ENCODE results near the gene KHDC4.
"Not testable (repeated sequence)": the region's sequence is repeated elsewhere in the genome, so short reads cannot be mapped to it uniquely, and the experiment has no call there.

The KHDC4 gene

DNA sequence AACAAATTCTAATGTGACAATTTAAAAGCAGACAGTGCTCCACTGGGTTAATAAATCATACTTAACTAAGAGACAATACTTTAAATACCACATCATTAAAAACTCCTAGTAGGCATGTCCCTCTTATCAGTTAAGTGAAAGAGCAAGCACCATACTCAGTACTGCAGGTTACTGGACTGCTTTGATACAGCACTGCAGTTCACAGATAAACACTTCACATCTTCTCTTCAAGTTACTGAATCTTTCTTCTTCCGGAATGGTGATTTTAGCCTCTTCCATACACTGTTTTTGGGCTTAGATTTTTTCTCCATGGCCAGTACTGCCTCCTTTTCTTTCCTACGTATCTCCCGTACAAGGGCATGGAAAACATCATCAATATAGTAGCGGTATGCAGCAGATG is 34.1 kb downstream of the KHDC4 start:
- DNase-seq, result no peak

DNA sequence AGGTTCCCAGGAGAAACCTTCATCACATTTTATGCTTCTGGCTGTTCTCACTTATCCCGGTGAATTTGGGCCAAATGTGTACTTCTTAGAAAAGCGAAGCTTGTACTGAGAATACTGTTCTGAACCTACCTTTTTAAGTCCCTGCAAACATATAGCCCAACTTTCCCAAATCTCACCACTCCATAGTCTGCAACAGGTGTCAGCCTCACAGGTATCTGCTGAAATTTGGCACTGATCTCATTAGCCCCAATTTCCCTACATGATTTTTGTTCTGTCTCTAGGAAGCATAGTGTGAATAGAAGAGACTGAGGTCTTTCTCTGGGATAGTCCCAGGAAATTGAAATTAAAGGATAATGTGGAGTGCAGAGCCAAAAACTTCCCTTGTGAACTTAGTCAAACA is 34.5 kb downstream of the KHDC4 start:
- DNase-seq, result no peak

DNA sequence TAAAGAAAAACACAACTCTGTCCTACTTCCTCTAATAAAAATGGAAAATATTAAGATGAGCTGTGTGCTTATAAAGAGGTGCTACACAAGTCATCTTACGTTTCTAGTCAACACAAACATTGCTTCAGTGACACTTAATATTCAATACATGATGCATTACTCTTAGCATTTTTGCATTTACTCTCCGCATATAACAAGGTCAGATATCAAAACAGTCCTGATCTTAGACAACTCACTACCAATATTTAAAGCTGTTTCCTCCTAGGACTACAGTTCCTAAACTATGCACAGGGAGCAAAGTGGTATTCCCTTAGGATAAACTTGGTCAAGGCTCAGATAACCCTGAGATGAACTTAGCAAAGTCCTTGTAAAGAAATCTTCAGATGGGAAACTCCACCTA is 35.3 kb downstream of the KHDC4 start:
- no peak for DNase-seq

DNA sequence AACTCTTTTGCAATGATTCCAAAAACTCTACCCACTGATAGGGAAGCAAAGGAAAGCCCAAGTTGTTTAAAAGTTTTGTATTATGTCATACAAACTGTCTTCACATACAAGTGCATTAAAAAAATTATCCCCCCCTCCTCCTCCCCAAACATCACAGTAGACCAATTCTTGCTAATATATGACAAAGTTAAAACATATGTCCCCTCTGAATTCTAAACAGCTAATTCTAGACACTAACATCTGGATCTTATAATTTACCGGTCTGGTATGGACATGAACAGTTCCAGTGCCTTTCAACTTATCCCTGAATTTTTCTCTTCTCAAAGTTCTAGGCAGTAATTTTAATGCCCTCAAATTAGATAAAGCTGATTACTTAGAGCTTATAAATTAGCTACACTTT is 36.5 kb downstream of the KHDC4 start:
- no peak for DNase-seq

- not testable (repeated sequence) for DNase-seq
These were observed 37.7 kb downstream of the KHDC4 start for GRCh38 chr1:155896476-155896875.

DNA sequence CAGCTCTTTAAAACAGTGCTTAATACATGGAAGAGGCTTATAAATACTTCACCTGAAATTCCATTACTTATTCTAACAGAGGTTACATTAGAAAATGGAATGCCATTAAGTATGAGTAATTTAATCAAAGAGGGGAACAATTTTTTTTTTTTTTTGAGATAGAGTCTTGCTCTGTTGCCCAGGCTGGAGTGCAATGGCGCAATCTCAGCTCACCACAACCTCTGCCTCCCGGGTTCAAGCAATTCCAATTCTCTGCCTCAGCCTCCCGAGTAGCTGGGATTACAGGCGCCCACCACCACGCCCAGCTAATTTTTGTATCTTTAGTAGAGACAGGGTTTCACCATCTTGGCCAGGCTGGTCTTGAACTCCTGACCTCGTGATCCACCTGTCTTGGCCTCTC is 38.6 kb downstream of the KHDC4 start:
- not testable (repeated sequence) for DNase-seq

- peak in 2 of 5 experiments; percentile 5 to 70 for DNase-seq
These were observed 40.6 kb downstream of the KHDC4 start for GRCh38 chr1:155893389-155894142.

DNA sequence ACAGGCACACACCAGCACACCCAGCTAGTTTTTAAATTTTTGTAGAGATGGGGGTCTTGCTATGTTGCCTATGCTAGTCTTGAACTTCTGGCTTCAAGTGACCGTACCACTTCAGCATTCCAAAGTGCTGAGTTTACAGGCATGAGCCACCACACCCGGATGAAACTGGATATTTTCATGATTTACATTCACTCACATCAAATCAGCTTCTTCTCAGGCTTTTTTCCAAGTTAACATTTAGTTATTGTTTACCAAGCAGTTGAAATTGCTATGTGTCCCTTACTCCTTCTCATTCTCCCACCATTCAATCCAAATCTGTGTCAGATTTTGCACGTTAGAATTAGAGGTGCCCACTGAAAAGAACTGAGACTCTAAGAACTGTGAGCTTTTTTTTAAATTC is 41.4 kb downstream of the KHDC4 start:
- DNase-seq, result no peak

DNA sequence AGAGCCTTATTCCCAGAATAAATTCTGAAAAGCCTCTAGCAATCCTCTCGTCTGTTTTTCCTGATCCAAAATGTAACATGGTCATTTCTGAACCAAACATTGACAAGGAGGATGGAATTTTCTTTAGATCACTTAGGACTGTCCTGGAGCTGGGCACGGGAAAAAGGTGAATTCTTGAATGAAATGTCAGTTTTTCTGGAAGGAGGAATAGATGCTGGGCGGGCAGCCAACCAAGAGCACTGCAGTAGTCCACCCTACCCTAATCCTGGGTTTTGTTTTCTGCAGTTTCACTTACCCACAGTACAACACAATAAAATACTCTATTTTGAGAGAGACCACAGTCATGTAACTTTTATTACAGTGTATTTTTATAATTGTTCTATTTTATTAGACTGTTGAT is 44.0 kb downstream of the KHDC4 start:
- no peak for DNase-seq

DNA sequence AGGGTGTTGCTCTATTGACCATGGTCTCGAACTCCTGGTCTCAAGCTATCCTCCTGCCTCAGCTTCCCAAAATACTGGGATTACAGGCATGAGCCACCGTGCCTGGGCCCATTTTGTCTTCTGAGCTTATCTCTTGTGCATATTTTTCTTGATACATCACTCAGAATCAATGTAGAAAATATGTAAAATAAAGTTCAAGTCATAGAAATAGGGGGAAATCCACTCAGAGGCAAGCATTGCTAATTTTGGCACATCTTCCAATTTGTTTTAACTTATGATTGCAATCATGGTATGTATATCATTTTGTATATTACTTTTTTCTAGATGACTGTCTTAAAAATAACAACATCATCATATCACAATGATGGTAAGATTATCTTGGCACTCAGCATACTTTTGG is 44.6 kb downstream of the KHDC4 start:
- DNase-seq, result no peak

DNA sequence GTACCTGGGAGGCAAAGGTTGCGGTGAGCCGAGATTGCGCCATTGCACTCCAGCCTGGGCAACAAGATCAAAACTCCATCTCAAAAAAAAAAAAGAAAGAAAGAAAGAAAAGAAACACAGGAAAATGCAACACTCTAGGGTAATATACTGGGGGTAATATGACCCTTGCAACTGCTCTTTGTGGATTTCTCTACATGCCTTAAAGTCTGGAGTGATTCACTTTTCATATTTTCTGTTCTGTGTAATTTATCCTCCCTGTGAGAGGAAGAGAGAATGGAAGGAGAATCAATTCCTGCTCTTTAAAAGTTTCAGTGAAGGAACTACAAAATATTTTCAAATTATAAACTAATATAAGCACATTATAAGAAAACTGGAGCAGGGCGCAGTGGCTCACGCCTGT is 45.7 kb downstream of the KHDC4 start:
- no peak for DNase-seq

GRCh38 chr1:155884982-155885381 is 49.2 kb downstream of the KHDC4 start:
- DNase-seq, result no peak

DNA sequence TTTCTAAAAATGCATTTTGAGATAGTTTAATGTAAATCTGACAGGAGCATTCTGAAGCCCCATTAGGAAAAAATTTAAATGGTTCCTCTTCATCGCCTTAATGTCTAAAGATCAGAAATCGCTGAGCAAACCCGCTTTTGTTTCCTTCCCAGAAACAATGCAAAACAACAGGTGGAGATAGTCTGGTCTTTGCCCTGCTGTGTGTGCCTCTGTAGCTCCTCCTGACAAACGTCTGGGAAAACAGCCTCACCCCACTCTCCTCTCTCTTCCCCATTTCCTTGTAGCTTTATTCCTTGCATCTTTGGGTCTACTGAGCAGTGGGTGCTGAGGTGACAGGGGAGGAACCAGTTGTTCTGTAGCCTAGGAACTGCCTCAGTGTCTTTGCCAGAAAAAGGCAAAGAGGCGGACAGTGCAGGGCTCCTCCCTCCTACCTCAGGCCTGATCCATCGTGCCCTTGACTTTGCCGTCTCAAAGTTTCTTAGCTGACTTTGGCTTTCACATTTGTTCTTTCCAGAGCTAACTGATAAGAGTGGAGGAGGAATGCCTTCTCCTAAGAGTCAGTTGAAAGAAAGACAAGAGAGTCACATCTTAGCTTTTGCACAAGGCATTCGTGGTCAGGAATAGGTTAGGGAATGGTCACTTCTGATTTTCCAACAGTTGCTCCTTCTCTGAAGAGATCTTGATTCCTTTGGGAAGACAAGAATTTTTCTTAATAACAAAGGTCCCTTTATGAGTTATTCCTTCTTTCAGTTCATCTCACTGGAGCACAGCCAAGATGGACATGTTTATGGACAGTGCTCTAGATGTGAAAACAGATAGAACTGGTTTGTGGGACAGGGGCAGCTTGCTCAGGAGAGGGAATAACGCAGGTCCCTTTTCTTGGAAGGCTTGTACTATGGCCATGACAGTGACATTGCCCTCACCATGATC is 49.9 kb downstream of the KHDC4 start:
- DNase-seq, result no peak

- DNase-seq, result no peak
These were observed 51.4 kb downstream of the KHDC4 start for GRCh38 chr1:155882766-155883165.

- no peak for DNase-seq
These were observed 52.0 kb downstream of the KHDC4 start for GRCh38 chr1:155882235-155882634.

GRCh38 chr1:155880950-155881349 is 53.3 kb downstream of the KHDC4 start:
- no peak for DNase-seq

- no peak for DNase-seq
These were observed 54.0 kb downstream of the KHDC4 start for GRCh38 chr1:155880251-155880650.

- DNase-seq, result no peak
These were observed 56.3 kb downstream of the KHDC4 start for GRCh38 chr1:155877945-155878344.

- no peak for DNase-seq
These were observed 60.4 kb downstream of the KHDC4 start for GRCh38 chr1:155873860-155874259.

GRCh38 chr1:155872527-155872926 is 61.7 kb downstream of the KHDC4 start:
- DNase-seq, result no peak

DNA sequence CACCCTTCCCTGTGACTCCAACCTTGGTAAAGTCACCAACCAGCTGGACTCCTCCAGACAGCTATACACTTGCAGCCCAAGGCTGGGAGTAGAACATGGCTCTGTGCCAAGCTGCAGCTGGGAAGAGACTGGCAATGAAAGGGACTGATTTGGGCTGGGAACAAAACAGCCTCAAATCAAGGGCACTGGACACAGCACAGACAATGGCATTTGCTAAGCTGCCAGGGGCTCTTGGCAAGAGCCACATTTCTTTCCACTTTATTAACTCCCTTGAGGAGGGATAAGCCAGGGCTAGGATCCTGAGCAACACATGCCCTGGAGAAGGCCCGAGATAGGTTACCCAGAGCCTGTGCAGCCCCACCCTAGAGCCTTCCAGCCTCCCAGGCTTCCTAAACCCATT is 62.8 kb downstream of the KHDC4 start:
- no peak for DNase-seq

- DNase-seq, result no peak
These were observed 66.4 kb downstream of the KHDC4 start for GRCh38 chr1:155867766-155868165.

DNA sequence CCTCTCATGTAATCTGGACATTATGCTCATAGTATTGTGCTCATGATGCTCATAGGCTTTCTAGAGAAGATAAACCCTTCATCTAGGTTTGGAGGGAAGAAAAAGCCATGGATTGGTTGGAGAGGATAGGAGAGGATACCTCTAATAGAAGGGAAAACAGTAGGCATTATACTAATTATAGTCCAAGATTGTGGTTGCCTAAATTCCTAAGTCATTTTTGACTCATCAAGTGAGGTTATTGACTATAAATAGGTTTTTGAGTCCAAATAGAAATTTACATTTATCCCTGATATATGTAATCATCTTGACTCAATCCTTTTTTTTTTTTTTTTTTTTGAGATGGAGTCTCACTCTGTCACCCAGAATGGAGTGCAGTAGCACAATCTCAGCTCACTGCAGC is 69.8 kb downstream of the KHDC4 start:
- DNase-seq, result no peak

All from T-helper 2 cell (primary cell).